ENCODE results near the gene GIN1.

DNA sequence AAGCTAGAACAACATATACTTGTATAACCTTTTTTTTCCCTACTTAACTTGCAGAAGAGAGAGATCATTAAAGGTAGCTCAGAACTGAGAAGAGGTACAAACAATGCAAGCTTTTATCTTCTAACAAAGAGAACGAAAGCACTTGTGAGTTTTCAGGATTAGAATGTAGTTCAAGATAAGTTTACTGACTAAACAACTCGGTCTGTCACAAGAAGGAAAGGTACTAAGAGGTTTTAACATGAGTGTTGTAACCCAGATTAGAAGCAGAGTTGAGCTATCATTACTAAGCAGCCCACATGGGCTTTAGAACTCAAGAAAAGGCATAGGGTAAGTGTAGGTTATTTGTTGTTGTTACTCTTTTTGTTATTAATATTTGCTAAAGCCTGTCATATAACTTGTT lies 25.2 kb downstream of the GIN1 start:
- no peak for TF ChIP-seq POLR2AphosphoS5 (IDR thresholded peaks at IDR 0.05)
- no peak for TF ChIP-seq POLR2A (IDR thresholded peaks at IDR 0.05)
- TF ChIP-seq, protein P1, sequence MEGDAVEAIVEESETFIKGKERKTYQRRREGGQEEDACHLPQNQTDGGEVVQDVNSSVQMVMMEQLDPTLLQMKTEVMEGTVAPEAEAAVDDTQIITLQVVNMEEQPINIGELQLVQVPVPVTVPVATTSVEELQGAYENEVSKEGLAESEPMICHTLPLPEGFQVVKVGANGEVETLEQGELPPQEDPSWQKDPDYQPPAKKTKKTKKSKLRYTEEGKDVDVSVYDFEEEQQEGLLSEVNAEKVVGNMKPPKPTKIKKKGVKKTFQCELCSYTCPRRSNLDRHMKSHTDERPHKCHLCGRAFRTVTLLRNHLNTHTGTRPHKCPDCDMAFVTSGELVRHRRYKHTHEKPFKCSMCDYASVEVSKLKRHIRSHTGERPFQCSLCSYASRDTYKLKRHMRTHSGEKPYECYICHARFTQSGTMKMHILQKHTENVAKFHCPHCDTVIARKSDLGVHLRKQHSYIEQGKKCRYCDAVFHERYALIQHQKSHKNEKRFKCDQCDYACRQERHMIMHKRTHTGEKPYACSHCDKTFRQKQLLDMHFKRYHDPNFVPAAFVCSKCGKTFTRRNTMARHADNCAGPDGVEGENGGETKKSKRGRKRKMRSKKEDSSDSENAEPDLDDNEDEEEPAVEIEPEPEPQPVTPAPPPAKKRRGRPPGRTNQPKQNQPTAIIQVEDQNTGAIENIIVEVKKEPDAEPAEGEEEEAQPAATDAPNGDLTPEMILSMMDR (IDR thresholded peaks at IDR 0.05): no peak
- no peak for TF ChIP-seq EP300 (IDR thresholded peaks at IDR 0.05)
